ENCODE measurements around the gene ERH. TPM values are rescaled to one million over a fixed set of nuclear protein-coding genes. Genes with fewer than 3 reads are reported as not detected.

ERH gene
- total RNA-seq, 1 experiment from 2014 or later, result 222 TPM

- ChIA-PET POLR2A (interaction anchor here (0.6 kb wide), 1 partner anchor 14 kb away, joined by 4 read pairs; no protein-coding TSS in a partner anchor), CTCF (no interaction called here)
- Histone ChIP-seq H3K4me1 (ENCODE audit: control insufficient read depth, insufficient read depth, low read length) (no peaks in the 10 kb centered on the region), H3K4me3 (ENCODE audit: low read depth in 2 of 2, low read length in 2 of 2) (no peak overlapping the region), H3K36me3 (ENCODE audit: control insufficient read depth, insufficient read depth, low read length) (no peaks in the 10 kb centered on the region), H3K27ac (ENCODE audit: low read length) (no peak overlapping the region), H3K9me3 (ENCODE audit: control insufficient read depth, insufficient read depth, low read depth, low read length) (no peaks in the 10 kb centered on the region), H3K27me3 (ENCODE audit: control insufficient read depth, insufficient read depth, low read length) (no peaks in the 10 kb centered on the region)
- BruUV-seq (replicated peaks), result no TSS peak
- intact Hi-C loops (cut with micrococcal nuclease; ENCODE audit: unreplicated experiment) (no loop called here), in situ Hi-C loops (cut with HindIII; ENCODE audit: low pct_unique_long_range_greater_than_20kb, low sequenced_read_pairs) (no loop called here)
- TF ChIP-seq, protein P1, sequence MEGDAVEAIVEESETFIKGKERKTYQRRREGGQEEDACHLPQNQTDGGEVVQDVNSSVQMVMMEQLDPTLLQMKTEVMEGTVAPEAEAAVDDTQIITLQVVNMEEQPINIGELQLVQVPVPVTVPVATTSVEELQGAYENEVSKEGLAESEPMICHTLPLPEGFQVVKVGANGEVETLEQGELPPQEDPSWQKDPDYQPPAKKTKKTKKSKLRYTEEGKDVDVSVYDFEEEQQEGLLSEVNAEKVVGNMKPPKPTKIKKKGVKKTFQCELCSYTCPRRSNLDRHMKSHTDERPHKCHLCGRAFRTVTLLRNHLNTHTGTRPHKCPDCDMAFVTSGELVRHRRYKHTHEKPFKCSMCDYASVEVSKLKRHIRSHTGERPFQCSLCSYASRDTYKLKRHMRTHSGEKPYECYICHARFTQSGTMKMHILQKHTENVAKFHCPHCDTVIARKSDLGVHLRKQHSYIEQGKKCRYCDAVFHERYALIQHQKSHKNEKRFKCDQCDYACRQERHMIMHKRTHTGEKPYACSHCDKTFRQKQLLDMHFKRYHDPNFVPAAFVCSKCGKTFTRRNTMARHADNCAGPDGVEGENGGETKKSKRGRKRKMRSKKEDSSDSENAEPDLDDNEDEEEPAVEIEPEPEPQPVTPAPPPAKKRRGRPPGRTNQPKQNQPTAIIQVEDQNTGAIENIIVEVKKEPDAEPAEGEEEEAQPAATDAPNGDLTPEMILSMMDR (IDR thresholded peaks at IDR 0.05), result no peak
- TF ChIP-seq POLR2AphosphoS5 (IDR thresholded peaks at IDR 0.05; ENCODE audit: low read depth, low read length) (no peak), TCF7L2 (IDR thresholded peaks at IDR 0.05; ENCODE audit: low read depth, low read length) (no peak), SIN3A (IDR thresholded peaks at IDR 0.05; ENCODE audit: borderline replicate concordance, insufficient read depth, low read depth, low read length) (no peak)
- TF ChIP-seq, protein P2, sequence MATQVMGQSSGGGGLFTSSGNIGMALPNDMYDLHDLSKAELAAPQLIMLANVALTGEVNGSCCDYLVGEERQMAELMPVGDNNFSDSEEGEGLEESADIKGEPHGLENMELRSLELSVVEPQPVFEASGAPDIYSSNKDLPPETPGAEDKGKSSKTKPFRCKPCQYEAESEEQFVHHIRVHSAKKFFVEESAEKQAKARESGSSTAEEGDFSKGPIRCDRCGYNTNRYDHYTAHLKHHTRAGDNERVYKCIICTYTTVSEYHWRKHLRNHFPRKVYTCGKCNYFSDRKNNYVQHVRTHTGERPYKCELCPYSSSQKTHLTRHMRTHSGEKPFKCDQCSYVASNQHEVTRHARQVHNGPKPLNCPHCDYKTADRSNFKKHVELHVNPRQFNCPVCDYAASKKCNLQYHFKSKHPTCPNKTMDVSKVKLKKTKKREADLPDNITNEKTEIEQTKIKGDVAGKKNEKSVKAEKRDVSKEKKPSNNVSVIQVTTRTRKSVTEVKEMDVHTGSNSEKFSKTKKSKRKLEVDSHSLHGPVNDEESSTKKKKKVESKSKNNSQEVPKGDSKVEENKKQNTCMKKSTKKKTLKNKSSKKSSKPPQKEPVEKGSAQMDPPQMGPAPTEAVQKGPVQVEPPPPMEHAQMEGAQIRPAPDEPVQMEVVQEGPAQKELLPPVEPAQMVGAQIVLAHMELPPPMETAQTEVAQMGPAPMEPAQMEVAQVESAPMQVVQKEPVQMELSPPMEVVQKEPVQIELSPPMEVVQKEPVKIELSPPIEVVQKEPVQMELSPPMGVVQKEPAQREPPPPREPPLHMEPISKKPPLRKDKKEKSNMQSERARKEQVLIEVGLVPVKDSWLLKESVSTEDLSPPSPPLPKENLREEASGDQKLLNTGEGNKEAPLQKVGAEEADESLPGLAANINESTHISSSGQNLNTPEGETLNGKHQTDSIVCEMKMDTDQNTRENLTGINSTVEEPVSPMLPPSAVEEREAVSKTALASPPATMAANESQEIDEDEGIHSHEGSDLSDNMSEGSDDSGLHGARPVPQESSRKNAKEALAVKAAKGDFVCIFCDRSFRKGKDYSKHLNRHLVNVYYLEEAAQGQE (IDR thresholded peaks at IDR 0.05; ENCODE audit: insufficient read depth in 1 of 2, low read depth in 2 of 2, low read length in 1 of 2), result no peak
- ATAC-seq, result no peak
- DNase-seq (ENCODE audit: low read depth, low spot score), result no peak
Measured at GRCh38 chr14:69370061-69370460, 28.0 kb downstream of the ERH start.

GRCh38 chr14:69368381-69368780 is 29.7 kb downstream of the ERH start:
- ChIA-PET POLR2A (no interaction called here), CTCF (no interaction called here)
- TF ChIP-seq, protein P1 (IDR thresholded peaks at IDR 0.05), result no peak
- TF ChIP-seq SIN3A (IDR thresholded peaks at IDR 0.05; ENCODE audit: borderline replicate concordance, insufficient read depth, low read depth, low read length) (no peak), TCF7L2 (IDR thresholded peaks at IDR 0.05; ENCODE audit: low read depth, low read length) (no peak), POLR2AphosphoS5 (IDR thresholded peaks at IDR 0.05; ENCODE audit: low read depth, low read length) (no peak)
- TF ChIP-seq, protein P2 (IDR thresholded peaks at IDR 0.05; ENCODE audit: insufficient read depth in 1 of 2, low read depth in 2 of 2, low read length in 1 of 2), result no peak

More at GRCh38 chr14:69368381-69368780, 29.7 kb downstream of the ERH start:
- intact Hi-C loops (cut with micrococcal nuclease; ENCODE audit: unreplicated experiment), result no loop called here
- H3K9me3 ChIP-seq (ENCODE audit: control insufficient read depth, insufficient read depth, low read depth, low read length), result no peaks in the 10 kb centered on the region
- in situ Hi-C loops (cut with HindIII; ENCODE audit: low pct_unique_long_range_greater_than_20kb, low sequenced_read_pairs), result no loop called here
- H3K4me3 ChIP-seq (ENCODE audit: low read depth in 2 of 2, low read length in 2 of 2), result no peak overlapping the region
- no peak overlapping the region for H3K27ac ChIP-seq (ENCODE audit: low read length)
- H3K36me3 ChIP-seq (ENCODE audit: control insufficient read depth, insufficient read depth, low read length), result no peaks in the 10 kb centered on the region
- no TSS peak for BruUV-seq (replicated peaks)
- no peaks in the 10 kb centered on the region for H3K4me1 ChIP-seq (ENCODE audit: control insufficient read depth, insufficient read depth, low read length)
- no peak for ATAC-seq
- H3K27me3 ChIP-seq (ENCODE audit: control insufficient read depth, insufficient read depth, low read length), result no peaks in the 10 kb centered on the region
- no peak for DNase-seq (ENCODE audit: low read depth, low spot score)

Data from Panc1 (cell line).